T-helper 1 cell treated with Interleukin-12 subunit alpha and Interleukin-12 subunit beta and Interleukin-4 antibody, amounts not matched to agents 30 μg/mL and 1 μg/mL, for 36 hours (primary cell): ENCODE results near the gene DFFA.
"Not testable (repeated sequence)": the region's sequence is repeated elsewhere in the genome, so short reads cannot be mapped to it uniquely, and the experiment has no call there.

ENCODE experiments used
- H3K27ac Mint-ChIP-seq: one replicate; pipeline ENCODE4 v1.8.0; 2021; ENCODE audit warnings: mild to moderate bottlenecking, mixed read lengths
- H3K27me3 Mint-ChIP-seq: one replicate; pipeline ENCODE4 v1.8.0; 2021; ENCODE audit warnings: low read depth, mixed read lengths
- H3K36me3 Mint-ChIP-seq: one replicate; pipeline ENCODE4 v1.8.0; 2021; ENCODE audit warnings: low read depth, mixed read lengths
- H3K4me1 Mint-ChIP-seq: one replicate; pipeline ENCODE4 v1.8.0; 2021; ENCODE audit warnings: low read depth, mixed read lengths
- H3K4me3 Mint-ChIP-seq: one replicate; pipeline ENCODE4 v1.8.0; 2021; ENCODE audit warnings: mild to moderate bottlenecking, moderate library complexity, mixed read lengths
- H3K9me3 Mint-ChIP-seq: one replicate; pipeline ENCODE4 v1.8.0; 2021; ENCODE audit warnings: mixed read lengths

Gene DFFA

GRCh38 chr1:10490286-10490970 lies 18.1 kb upstream of the DFFA start:
- Mint-ChIP-seq H3K36me3 (peaks cover 8% of the 10 kb centered on the region), H3K27me3 (no peaks in the 10 kb centered on the region), H3K9me3 (no peaks in the 10 kb centered on the region), H3K27ac (no peak overlapping the region), H3K4me3 (no peak overlapping the region), H3K4me1 (peaks cover 27% of the 10 kb centered on the region)

GRCh38 chr1:10489291-10490055 lies 17.1 kb upstream of the DFFA start:
- no peaks in the 10 kb centered on the region for H3K27me3 Mint-ChIP-seq
- peaks cover 18% of the 10 kb centered on the region for H3K4me1 Mint-ChIP-seq
- peaks cover 14% of the 10 kb centered on the region for H3K36me3 Mint-ChIP-seq
- H3K9me3 Mint-ChIP-seq, result no peaks in the 10 kb centered on the region
- no peak overlapping the region for H3K4me3 Mint-ChIP-seq
- H3K27ac Mint-ChIP-seq, result no peak overlapping the region

- peaks cover 14% of the 10 kb centered on the region for H3K36me3 Mint-ChIP-seq
- H3K27me3 Mint-ChIP-seq, result no peaks in the 10 kb centered on the region
- H3K4me3 Mint-ChIP-seq, result no peak overlapping the region
- H3K27ac Mint-ChIP-seq, result no peak overlapping the region
- H3K4me1 Mint-ChIP-seq, result peaks cover 6% of the 10 kb centered on the region
- H3K9me3 Mint-ChIP-seq, result no peaks in the 10 kb centered on the region
Measured at GRCh38 chr1:10484521-10484920, 12.2 kb upstream of the DFFA start.

GRCh38 chr1:10480614-10481013 lies 8.3 kb upstream of the DFFA start:
- Mint-ChIP-seq H3K36me3 (peaks cover 7% of the 10 kb centered on the region), H3K4me3 (no peak overlapping the region), H3K9me3 (no peaks in the 10 kb centered on the region), H3K4me1 (peaks cover 14% of the 10 kb centered on the region), H3K27ac (no peak overlapping the region), H3K27me3 (no peaks in the 10 kb centered on the region)

- Mint-ChIP-seq H3K36me3 (no peaks in the 10 kb centered on the region), H3K27ac (no peak overlapping the region), H3K9me3 (no peaks in the 10 kb centered on the region), H3K4me1 (peaks cover 20% of the 10 kb centered on the region), H3K4me3 (no peak overlapping the region), H3K27me3 (no peaks in the 10 kb centered on the region)
Measured at GRCh38 chr1:10479296-10479695, 7.0 kb upstream of the DFFA start.

- Mint-ChIP-seq H3K4me3 (peak overlapping the region; percentile 94), H3K27me3 (no peaks in the 10 kb centered on the region), H3K9me3 (no peaks in the 10 kb centered on the region), H3K36me3 (no peaks in the 10 kb centered on the region), H3K4me1 (peaks cover 31% of the 10 kb centered on the region), H3K27ac (peak overlapping the region; percentile 87)
Measured at GRCh38 chr1:10475510-10475909, 3.2 kb upstream of the DFFA start.

- H3K27me3 Mint-ChIP-seq, result no peaks in the 10 kb centered on the region
- H3K9me3 Mint-ChIP-seq, result no peaks in the 10 kb centered on the region
- peaks cover 31% of the 10 kb centered on the region for H3K4me1 Mint-ChIP-seq
- no peaks in the 10 kb centered on the region for H3K36me3 Mint-ChIP-seq
- peak within 1 kb of the TSS; percentile 94 for H3K4me3 Mint-ChIP-seq
- peak within 1 kb of the TSS; percentile 89 for H3K27ac Mint-ChIP-seq
Measured at GRCh38 chr1:10474613-10475507, 2.5 kb upstream of the DFFA start, which contains the start of gene PEX14. Gene PEX14, plus strand, starts transcription at chr1:10474950. Its CDS starts 17 bp downstream, at chr1:10474967.

GRCh38 chr1:10474309-10474612 lies 1.9 kb upstream of the DFFA start:
- not testable (repeated sequence) for H3K36me3 Mint-ChIP-seq, H3K27me3 Mint-ChIP-seq, H3K9me3 Mint-ChIP-seq
- Mint-ChIP-seq H3K27ac (peak overlapping the region; percentile 89), H3K4me1 (peaks cover 29% of the 10 kb centered on the region), H3K4me3 (peak overlapping the region; percentile 90)

GRCh38 chr1:10473145-10473765 lies 926 bp upstream of the DFFA start:
- peak overlapping the region; percentile 73 for H3K27ac Mint-ChIP-seq
- no peaks in the 10 kb centered on the region for H3K9me3 Mint-ChIP-seq
- peaks cover under 1% of the 10 kb centered on the region for H3K36me3 Mint-ChIP-seq
- no peaks in the 10 kb centered on the region for H3K27me3 Mint-ChIP-seq
- peaks cover 29% of the 10 kb centered on the region for H3K4me1 Mint-ChIP-seq
- H3K4me3 Mint-ChIP-seq, result peak overlapping the region; percentile 44

GRCh38 chr1:10471411-10472219 lies 714 bp downstream of the DFFA start:
- Mint-ChIP-seq H3K36me3 (peaks cover 4% of the 10 kb centered on the region), H3K27ac (peak overlapping the region; percentile 88), H3K4me3 (peak overlapping the region; percentile 91), H3K4me1 (peaks cover 28% of the 10 kb centered on the region), H3K27me3 (no peaks in the 10 kb centered on the region), H3K9me3 (no peaks in the 10 kb centered on the region)

- peaks cover 4% of the 10 kb centered on the region for H3K36me3 Mint-ChIP-seq
- H3K27ac Mint-ChIP-seq, result no peak overlapping the region
- H3K9me3 Mint-ChIP-seq, result no peaks in the 10 kb centered on the region
- no peaks in the 10 kb centered on the region for H3K27me3 Mint-ChIP-seq
- H3K4me1 Mint-ChIP-seq, result peaks cover 17% of the 10 kb centered on the region
- H3K4me3 Mint-ChIP-seq, result no peak overlapping the region
Measured at GRCh38 chr1:10470043-10470442, 2.3 kb downstream of the DFFA start.

- Mint-ChIP-seq H3K4me3 (no peak overlapping the region), H3K9me3 (no peaks in the 10 kb centered on the region), H3K36me3 (peaks cover 14% of the 10 kb centered on the region), H3K27ac (no peak overlapping the region), H3K4me1 (peaks cover 5% of the 10 kb centered on the region), H3K27me3 (no peaks in the 10 kb centered on the region)
Measured at GRCh38 chr1:10467078-10467477, 5.3 kb downstream of the DFFA start.

GRCh38 chr1:10459184-10459583 lies 13.1 kb downstream of the DFFA start:
- H3K9me3 Mint-ChIP-seq, result no peaks in the 10 kb centered on the region
- H3K27me3 Mint-ChIP-seq, result no peaks in the 10 kb centered on the region
- H3K36me3 Mint-ChIP-seq, result peaks cover 9% of the 10 kb centered on the region
- no peak overlapping the region for H3K4me3 Mint-ChIP-seq
- H3K27ac Mint-ChIP-seq, result no peak overlapping the region
- H3K4me1 Mint-ChIP-seq, result peaks cover 3% of the 10 kb centered on the region

GRCh38 chr1:10457875-10458274 lies 14.5 kb downstream of the DFFA start:
- Mint-ChIP-seq H3K9me3 (no peaks in the 10 kb centered on the region), H3K27me3 (no peaks in the 10 kb centered on the region), H3K4me3 (no peak overlapping the region), H3K27ac (no peak overlapping the region), H3K36me3 (peaks cover 3% of the 10 kb centered on the region), H3K4me1 (peaks cover 3% of the 10 kb centered on the region)
